Adipose tissue (tissue), 3 donors: ENCODE data around the gene COL6A1. TPM values are rescaled to one million over a fixed set of nuclear protein-coding genes. Genes with fewer than 3 reads are reported as not detected.

Source experiments
- H3K27ac ChIP-seq: one replicate; pipeline ENCODE4 v1.5.1; 2013; ENCODE audit warnings: low read depth, low read length
- WGBS, 3 donors: extraction: QIAGEN DNeasy Blood & Tissue Kit; methylation state at CpG; one replicate each; pipeline ENCODE4 v1.1.7; 2013; 5-methylcytosine and 5-hydroxymethylcytosine counted together
- polyA plus RNA-seq, 3 donors: library from polyadenylated mRNA; stranded (reverse); fragments of 200-250 nt; gene quantifications; one replicate each; pipeline ENCODE4 v1.2.3, GENCODE V29; 2013
- donor health status: healthy with polysubstance abuse.
- donor health status: Bipolar disorder and iron deficiency.
- donor health status: healthy.

Gene COL6A1
- polyA plus RNA-seq, 3 donors = 74.2 to 471 (median 345) TPM

DNA sequence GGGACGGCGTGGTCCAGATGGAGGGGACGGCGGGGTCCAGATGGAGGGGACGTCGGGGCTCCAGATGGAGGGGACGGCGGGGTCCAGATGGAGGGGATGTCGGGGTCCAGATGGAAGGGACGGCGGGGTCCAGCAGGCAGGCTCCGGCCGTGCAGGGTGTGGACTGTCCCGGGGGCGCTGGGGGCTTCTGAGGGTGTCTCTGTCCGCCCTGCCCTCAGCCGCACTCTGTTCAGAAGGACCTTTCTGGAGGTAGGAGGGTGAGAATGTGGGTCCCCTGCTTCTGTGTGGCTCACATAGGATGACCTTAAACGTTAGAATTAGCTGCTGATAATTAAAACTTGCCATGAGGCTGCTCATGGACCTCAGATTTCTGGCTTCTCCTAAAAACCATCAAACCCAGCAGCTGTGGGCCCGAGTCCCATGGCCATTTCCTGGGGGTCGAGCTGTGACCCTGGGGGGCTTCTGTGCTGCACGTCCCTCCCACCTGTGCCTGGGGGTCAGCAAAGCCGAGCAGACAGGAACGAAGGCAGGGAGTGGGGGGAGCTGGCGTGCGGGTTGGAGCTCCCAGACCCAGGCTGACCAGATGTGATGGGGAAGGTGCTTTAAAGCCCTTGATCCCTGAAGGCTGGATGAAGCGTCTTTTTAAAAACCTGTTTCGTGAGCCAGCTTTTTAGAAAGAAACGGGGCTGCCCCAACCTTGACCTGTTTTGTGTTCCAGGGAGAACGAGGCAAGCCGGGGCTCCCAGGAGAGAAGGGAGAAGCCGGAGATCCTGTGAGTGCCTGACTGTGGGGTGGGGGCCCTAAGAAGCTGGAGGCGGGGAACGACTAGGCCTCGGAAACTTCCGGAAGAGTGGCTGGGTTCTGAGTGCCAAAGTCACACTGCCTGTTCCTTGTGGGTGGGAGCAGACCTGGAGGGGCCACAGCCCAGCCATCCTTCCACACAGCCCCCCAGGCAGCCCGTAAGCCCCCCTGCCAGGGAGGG, 7.1 kb downstream of the COL6A1 start:
- no peak overlapping the region for H3K27ac ChIP-seq
- 79 to 85% (median 80%) methylated on average over 32 to 36 of the region's 36 CpGs for WGBS, 3 donors

DNA sequence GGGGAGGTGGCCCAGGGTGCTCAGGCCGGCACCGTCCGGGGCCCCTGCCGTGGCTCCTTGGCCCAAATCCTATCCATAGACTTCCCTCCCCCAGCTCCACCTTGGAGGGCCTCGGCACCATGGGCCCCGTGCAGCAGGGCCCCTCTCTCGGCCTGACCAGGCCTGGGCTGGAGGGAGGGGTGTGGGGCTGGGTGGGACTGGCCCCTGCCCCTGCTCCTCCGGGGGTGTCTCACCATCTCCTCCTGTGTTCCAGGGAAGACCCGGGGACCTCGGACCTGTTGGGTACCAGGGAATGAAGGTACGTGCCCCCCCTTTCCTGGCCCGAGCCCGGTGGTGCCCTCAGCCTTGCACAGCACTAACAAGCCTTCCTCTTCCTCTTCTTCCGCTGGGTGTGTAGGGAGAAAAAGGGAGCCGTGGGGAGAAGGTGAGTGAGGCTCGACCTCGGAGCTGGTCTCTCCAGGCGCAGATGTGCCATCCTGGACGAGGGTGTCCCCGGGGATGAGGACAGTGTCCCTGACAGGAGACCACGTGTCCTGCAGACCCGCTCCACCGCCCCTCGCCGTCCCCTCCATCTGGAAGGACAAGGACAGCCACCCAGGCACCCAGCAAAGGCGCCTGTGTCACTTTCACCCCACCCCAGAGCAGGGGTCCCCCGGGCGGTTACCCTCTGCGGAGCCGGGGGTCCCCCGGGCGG, 7.9 kb downstream of the COL6A1 start:
- H3K27ac ChIP-seq = no peak overlapping the region
- 87 to 91% (median 88%) methylated on average over 22 to 32 of the region's 32 CpGs for WGBS, 3 donors

DNA sequence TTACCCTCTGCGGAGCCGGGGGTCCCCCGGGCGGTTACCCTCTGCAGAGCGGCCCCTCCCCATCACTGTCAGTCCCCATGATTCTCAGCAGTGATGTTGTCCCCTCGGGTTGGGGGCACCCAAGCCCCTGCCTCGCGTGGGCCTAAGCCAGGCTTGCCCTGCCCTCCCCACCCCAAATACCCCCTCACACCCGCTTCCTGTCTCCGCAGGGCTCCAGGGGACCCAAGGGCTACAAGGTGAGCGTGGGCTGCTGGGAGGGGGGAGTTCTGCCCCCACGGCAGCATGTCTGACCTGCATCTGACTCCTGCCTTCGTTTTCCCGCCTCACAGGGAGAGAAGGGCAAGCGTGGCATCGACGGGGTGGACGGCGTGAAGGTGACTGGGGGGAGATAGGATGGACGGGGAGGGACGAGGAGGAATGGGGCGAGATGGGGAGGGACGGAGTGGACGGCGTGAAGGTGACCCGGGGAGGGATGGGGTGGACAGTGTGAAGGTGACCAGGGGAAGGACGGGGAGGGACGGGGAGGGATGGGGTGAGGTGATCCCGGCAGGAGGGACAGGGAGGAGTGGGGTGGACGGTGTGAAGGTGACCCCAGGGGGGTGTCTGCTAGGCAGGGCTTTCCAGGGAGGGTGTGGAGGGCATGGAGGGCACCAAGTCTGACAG, 8.6 kb downstream of the COL6A1 start:
- WGBS, 3 donors = 85 to 89% (median 85%) methylated on average over 26 to 30 of the region's 30 CpGs
- H3K27ac ChIP-seq = no peak overlapping the region

DNA sequence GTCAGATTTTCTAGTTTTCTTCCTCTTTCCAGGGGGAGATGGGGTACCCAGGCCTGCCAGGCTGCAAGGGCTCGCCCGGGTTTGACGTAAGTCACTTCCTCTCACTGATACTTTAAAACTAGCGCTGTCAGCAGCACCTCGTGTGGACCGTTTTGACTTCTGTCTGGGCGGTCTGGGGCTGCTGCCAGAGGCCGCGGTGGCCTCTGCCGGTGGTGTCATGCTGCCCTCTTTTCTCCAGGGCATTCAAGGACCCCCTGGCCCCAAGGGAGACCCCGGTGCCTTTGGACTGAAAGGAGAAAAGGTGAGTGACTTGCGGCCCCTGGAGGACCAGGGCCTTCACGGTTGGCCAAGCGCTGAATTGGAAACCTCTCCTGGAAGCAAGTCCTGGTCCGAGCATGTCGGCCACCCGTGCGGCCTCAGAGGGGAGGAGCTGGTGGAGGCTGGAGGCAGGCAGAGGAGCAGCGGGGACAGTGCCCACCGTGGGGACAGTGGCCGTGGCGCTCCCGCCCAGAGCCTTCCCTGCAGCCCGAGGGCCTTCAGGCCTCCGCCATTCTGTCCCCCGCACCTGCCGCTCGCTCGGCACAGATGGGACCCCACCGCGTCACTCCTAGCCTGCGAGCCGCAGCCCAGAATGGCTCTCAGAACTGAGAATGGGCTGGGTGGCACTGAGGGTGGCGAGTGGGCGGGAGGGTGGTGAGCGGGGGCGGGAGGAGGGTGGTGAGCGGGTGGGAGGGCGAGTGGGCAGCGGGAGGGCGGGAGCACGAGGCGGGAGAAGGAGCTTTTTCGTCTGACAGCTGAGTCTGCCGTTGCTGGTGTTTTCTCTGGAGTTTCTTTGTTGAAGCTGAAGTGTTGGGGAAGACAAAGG, 9.4 kb downstream of the COL6A1 start:
- H3K27ac ChIP-seq = no peak overlapping the region
- 83 to 84% (median 84%) methylated on average over 34 to 45 of the region's 45 CpGs for WGBS, 3 donors

DNA sequence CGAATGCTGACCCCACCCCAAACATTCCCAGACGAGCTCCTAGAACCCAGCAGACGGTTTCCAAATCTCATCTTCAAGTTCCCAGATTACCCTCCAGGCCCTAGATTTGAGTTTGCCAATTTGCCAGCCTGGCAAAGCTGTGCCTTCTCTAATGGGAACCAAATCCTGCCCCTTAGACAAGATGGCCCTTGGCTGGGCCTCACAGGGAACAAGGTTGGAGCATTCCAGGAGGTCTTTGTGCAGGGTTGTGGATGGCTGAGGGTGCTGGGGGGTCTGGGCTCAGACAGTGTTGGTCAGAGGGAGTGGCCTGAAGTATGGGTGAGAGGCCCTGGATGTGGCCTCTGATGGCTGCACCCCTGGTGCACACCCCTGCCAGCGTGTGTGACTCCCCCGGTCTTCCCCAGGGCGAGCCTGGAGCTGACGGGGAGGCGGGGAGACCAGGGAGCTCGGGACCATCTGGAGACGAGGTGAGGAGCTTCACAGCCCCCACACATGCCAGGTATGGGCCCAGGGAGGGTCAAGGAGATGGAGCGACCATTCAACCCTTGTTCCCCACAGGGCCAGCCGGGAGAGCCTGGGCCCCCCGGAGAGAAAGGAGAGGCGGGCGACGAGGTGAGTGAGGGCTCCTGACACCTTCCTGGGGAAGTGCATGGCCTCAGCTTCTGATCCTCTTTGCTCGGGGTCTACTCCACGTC, 10.2 kb downstream of the COL6A1 start:
- no peak overlapping the region for H3K27ac ChIP-seq
- 84 to 89% (median 86%) methylated on average over 18 of the region's 18 CpGs for WGBS, 3 donors

DNA sequence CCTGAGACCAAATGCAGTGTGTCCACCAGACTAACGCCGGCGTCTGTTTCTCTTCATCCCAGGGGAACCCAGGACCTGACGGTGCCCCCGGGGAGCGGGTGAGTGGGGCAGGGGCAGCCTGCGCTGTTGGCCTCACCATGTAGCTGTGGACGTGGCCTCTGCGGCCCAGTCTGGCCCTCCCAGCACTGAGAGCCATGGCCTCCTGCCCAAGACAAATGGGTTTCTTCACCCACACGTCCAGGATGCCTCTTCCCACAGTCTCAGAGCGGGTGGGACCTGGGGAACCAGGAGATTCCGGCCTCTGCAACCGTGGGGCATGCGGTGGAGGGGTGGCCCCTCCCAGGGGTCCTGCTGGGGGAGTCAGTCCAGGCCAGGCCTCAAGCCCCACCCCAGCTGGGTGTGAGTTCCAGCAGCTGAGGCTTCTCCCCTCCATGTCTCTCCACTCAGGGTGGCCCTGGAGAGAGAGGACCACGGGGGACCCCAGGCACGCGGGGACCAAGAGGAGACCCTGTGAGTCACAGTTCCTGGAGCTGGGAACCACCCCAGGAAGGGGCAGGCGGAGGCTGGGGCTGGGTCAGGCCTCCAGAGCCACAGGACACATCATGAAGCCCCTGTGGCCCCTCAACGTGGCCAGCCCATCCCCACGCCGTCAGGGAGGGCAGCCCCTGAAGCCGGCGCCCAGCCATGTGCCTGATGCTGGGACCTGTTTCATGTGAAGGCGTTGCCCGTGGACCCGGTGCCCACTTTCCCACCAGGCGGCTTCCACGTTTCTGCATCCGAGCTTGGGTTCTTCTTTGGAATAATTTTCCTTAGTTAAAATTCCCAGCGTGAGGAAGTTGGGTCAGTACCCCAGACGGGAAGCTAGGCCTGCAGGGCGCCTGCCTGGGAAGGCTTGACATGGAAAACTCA, 11.0 kb downstream of the COL6A1 start:
- H3K27ac ChIP-seq = no peak overlapping the region
- WGBS, 3 donors = 75 to 89% (median 79%) methylated on average over 32 of the region's 32 CpGs

DNA sequence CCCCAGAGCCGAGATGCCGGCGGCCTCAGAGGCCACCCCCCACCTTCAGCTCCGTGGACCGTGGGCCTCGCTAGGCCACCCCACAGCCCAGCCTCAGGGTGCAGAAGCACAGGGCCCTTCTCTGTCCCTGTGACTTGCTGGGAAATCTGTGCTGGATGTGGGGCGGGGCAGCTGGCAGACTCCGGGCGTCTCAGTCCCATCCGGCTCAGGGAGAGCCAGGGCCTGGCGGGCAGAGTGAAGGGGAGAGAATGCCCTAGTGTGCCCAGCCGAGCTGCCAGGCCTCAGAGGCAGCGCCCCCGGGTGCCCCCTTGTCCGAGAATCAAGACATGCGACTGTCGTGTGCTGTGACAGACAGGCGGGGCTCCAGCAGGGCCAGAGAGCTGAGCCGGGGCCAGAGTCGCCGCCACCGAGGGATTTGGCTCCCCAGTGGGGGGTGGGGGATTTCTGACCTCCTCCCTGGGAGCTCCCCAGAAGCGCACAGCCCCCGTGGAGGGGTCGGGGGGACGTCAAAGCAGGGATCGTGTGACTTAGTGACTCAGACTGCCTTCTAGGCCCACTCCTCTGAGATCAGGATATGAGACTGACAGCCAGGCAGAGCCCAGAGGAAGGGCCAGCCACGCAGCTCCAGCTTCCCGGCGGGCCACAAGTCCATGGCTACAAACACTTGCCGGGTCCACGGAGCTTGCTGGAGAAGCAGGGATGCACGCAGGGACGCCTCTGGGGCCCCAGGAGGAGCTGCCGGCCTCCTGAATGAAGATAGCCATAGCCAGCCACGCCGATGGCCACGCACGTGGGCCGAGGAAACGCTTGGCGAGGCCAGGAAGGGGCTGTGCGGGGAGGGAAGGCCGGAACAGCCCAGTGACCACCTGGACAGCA, 11.9 kb downstream of the COL6A1 start:
- no peak overlapping the region for H3K27ac ChIP-seq
- 73 to 87% (median 81%) methylated on average over 43 to 44 of the region's 44 CpGs for WGBS, 3 donors

DNA sequence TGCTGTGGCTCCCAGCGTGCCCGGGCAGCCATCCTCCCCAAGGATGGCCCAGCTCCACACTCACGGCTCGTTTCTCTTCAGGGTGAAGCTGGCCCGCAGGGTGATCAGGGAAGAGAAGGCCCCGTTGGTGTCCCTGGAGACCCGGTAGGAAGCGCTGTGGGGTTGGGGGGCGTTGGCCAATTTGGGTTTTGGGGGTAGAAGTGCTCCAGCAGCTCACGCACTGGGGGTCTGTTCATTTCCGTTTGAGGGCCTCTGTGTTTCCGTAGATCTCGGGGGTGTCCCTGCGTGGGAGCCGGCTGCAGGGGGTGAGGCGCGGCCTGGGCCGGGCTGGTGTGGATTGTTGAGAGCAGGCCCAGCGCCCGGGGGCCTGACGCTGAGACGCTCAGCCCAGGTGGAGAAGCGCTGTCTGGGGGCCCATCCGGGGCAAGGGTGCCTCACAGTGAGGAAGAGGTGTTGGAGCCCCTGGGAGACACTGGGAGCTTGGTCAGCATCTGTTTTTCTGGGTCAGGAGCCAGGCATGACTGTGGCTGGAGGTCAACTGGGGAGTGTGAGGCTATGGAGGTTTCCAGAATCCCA, 12.6 kb downstream of the COL6A1 start:
- H3K27ac ChIP-seq = no peak overlapping the region

DNA sequence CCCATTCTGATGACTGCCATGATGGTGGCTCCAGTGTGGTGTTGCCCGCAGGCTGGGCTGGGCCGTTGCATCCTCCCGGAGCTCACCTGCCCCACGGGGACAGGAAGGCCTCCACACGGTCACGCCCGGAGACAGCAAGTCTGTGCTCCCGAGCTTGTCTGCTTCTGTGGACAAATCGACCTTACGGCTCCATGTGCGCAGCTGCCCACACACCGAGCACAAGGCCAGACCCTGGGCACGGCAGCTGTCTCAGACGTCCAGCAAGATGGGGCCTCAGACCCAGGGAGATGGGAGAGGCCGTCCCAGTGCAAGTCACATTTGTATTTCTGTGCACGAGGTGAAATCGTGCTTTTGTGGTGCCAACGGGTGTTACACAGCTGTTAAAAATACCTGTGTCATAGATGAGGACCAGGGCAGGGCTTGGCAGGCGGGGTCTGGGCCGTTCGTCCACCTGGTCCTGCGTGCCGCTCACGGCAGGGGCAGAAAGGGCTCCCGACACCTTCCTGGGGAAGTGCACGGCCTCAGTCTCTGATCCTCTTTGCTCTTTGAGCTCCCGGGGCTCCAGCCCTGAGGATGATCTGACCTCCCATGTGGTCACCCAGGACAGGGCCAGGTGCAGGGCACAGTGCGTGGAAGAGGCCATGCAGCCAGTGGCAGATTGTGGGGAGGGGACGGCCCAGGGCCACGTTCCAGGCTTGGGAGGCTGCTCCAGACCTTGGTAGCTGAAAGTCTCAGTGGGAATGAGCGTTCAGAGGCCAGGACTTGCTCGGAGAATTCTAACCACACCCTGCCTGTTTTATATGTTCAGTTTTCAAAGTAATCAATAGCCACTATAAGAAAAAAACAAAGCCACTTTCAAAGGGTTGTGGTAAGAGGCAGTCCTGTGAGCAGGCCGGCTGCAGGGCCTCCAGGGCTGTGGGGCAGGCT, 13.5 kb downstream of the COL6A1 start:
- no peak overlapping the region for H3K27ac ChIP-seq

More for the DNA sequence above, 12.6 kb downstream of the COL6A1 start:
- WGBS, 3 donors = 80 to 90% (median 85%) methylated on average over 24 of the region's 24 CpGs

DNA sequence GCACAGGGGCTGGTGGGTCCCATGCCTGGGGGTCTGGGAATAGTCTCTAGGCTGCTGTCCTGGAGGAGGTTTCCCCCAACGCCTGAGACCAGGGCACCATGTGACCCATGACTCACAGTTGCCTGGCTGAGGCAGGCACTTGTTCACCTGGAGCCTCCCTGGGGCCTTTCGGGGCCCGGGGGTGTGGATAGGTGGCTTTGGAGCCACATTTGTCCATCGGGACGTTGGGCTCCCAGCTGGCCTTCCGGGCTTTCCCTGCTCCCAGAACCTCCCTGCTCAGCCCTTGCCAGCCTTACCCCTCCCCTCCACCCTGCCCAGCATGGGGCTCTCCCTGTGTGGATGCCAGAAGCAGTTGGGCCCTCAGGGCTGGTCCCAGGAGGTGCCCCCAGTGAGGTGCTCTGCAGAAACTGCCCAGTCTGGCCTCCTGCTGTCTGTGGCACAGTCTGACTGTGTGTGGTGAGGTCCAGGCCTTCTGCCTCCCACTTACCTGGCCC, 14.2 kb downstream of the COL6A1 start:
- H3K27ac ChIP-seq = no peak overlapping the region

More for the DNA sequence above, 13.5 kb downstream of the COL6A1 start:
- WGBS, 3 donors = 85 to 87% (median 86%) methylated on average over 30 to 33 of the region's 33 CpGs

DNA sequence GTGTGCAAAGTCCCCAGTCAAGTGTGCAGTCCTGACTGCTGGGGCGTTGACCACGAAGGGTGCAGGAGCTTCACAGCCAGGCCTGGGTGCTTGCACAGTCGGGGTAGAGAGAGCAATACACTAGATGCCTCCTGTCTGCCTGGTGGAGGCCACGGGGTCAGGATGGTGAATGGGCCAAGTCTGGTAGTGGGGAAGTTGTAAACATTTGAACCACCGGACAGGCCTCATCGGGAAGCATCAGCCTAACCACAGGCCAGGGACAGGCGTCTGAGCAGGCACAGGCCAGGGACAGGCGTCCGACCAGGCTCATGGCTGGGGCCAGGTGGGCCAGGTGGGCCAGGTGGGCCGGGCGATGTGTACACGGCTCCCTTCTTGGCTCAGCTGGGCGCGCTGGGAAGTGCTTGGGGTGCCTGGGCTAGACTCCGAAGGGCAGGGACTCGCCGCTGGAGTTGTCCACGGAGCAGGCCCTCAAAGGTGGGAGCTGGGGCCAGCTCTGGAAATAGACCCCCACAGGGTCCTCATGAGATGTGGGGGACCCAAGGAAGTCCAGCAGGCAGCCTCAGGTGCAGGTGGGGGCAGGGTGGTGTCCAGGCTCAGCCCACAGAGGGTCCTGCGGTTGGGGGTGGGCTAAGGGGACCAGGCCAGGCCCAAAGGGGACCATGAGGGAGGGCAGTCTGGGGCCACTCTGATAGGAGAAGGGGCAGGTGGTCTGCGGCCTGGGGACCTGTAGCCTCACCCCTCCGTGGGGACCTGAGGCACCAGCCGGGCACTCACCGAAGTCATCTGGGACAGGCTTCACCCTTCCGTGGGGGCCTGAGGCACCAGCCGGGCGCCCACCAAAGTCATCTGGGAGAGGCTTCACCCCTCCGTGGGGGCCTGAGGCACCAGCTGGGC, 15.0 kb downstream of the COL6A1 start:
- H3K27ac ChIP-seq = no peak overlapping the region
- WGBS, 3 donors = 90 to 92% (median 90%) methylated on average over 24 to 27 of the region's 27 CpGs

More for the DNA sequence above, 14.2 kb downstream of the COL6A1 start:
- WGBS, 3 donors = 77 to 89% (median 78%) methylated on average over 6 of the region's 6 CpGs

DNA sequence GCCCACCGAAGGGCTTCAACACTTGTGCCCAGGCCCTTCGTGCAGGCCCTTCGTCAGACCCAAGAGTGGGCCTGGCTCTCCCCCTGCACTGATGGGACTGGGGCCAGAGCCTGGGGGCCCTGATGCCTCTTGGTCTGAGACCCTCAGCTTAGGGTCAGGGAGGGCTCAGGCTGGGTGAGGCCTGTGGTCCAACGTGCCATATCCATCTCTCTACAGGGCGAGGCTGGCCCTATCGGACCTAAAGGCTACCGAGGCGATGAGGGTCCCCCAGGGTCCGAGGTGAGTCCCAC, 15.6 kb downstream of the COL6A1 start:
- no peak overlapping the region for H3K27ac ChIP-seq
- 85 to 96% (median 93%) methylated on average over 9 of the region's 9 CpGs for WGBS, 3 donors

DNA sequence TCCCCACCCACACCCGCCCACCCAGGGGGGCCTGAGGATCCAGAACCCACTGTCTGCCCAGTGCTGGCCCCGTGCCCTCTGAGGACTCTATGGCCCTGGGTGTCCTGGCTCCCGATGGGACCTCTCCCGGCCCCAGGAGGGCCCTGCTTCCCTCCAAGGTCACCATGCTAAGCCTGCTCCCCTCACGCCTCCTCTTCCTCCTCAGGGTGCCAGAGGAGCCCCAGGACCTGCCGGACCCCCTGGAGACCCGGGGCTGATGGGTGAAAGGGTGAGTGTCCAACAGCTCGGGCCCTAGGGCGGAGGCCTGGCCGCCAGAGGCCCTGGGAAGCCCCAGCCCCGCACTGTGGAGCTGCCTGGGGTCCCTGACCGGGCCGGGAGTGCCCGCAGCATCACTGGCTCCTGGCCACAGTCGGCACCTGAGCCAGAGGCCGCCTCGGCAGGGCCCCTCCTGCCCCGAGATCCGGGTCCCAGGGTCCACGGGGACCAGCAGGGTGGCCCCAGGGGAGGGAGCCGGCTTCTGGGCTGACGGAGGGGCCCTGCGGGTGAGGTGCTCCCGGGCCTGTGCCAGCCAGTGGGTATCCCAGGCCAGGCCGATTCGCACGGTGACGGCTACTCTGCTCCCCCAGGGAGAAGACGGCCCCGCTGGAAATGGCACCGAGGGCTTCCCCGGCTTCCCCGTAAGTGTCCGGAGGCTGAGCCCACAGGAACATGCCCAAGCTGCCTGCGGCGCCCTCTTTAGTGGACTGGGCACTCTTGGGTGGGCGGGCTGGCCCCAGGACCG, 16.1 kb downstream of the COL6A1 start:
- H3K27ac ChIP-seq = no peak overlapping the region
- 94 to 97% (median 95%) methylated on average over 32 to 38 of the region's 38 CpGs for WGBS, 3 donors
